Right atrium auricular region (tissue), 2 donors: Measurements from ENCODE around the gene DRC1. TPM values are rescaled to one million over a fixed set of nuclear protein-coding genes. Genes with fewer than 3 reads are reported as not detected.

Source experiments
- DNase-seq: peaks from one replicate; pipeline ENCODE4 v3.0.0-alpha.2; 2019; ENCODE audit warnings: low spot score
- H3K27ac ChIP-seq, 2 donors: fragments of 200-600 bp; sonication (generic); 1 replicate in 1 of 2; 2 replicates in 1 of 2; pipeline ENCODE4 v1.5.1; 2016 to 2019
- H3K27me3 ChIP-seq, 2 donors: fragments of 200-600 bp; sonication (generic); one replicate each; pipeline versions ENCODE4 v1.5.1 to v1.6.0; 2017 to 2019
- H3K36me3 ChIP-seq: fragments of 200-600 bp; sonication (generic); one replicate; pipeline ENCODE4 v1.5.1; 2016
- H3K4me1 ChIP-seq, 2 donors: fragments of 200-600 bp; sonication (generic); one replicate each; pipeline versions ENCODE4 v1.5.1 to v1.6.0; 2017 to 2019
- H3K4me3 ChIP-seq, 2 donors: fragments of 200-600 bp; sonication (generic); 1 replicate in 1 of 2; 2 replicates in 1 of 2; pipeline ENCODE4 v1.5.1; 2017 to 2019; ENCODE audit warnings: mild to moderate bottlenecking in 1 of 2, moderate library complexity in 1 of 2
- H3K9me3 ChIP-seq, 2 donors: fragments of 200-600 bp; sonication (generic); one replicate each; pipeline ENCODE4 v1.5.1; 2019
- CTCF ChIP-seq, 2 donors: fragments of 200-600 bp; sonication (generic); IDR thresholded peaks; one replicate each; pipeline ENCODE4 v1.5.1; 2019; ENCODE audit warnings: antibody characterized with exemption in 2 of 2
- total RNA-seq, 2 donors: library from RNA; depleted of rRNA; stranded (reverse); fragments of >200 nt; gene quantifications; one replicate each; pipeline ENCODE4 v1.1.0, GENCODE V29; 2016

DRC1 gene
- total RNA-seq, 2 donors from 2014 or later: not detected

- H3K9me3 ChIP-seq: no peaks in the 10 kb centered on the region
- H3K4me1 ChIP-seq: peaks cover 0 to 11% of the 10 kb centered on the region in 2 donors
- no peaks in the 10 kb centered on the region for H3K27me3 ChIP-seq
- H3K27ac ChIP-seq: no peak overlapping the region
- no peak overlapping the region for H3K4me3 ChIP-seq
- no peaks in the 10 kb centered on the region for H3K36me3 ChIP-seq
- no peak for DNase-seq
- no peak for TF ChIP-seq CTCF (IDR thresholded peaks at IDR 0.05)
Measured at GRCh38 chr2:26480566-26481423, 79.1 kb downstream of the DRC1 start.

GRCh38 chr2:26481706-26482105 lies 80.0 kb downstream of the DRC1 start:
- Histone ChIP-seq H3K4me1 (peaks cover 0 to 11% of the 10 kb centered on the region in 2 donors), H3K9me3 (no peaks in the 10 kb centered on the region), H3K4me3 (no peak overlapping the region), H3K27me3 (no peaks in the 10 kb centered on the region), H3K36me3 (no peaks in the 10 kb centered on the region), H3K27ac (no peak overlapping the region)
- no peak for DNase-seq
- TF ChIP-seq CTCF (IDR thresholded peaks at IDR 0.05): no peak

- H3K36me3 ChIP-seq: no peaks in the 10 kb centered on the region
- H3K4me3 ChIP-seq: no peak overlapping the region
- H3K27me3 ChIP-seq: no peaks in the 10 kb centered on the region
- H3K9me3 ChIP-seq: no peaks in the 10 kb centered on the region
- TF ChIP-seq CTCF (IDR thresholded peaks at IDR 0.05): no peak
- H3K4me1 ChIP-seq: peaks cover 0 to 11% of the 10 kb centered on the region in 2 donors
- DNase-seq: no peak
- no peak overlapping the region for H3K27ac ChIP-seq
Measured at GRCh38 chr2:26482211-26483026, 80.7 kb downstream of the DRC1 start.

GRCh38 chr2:26483027-26483326 lies 81.3 kb downstream of the DRC1 start:
- peaks cover 0 to 11% of the 10 kb centered on the region in 2 donors for H3K4me1 ChIP-seq
- H3K27ac ChIP-seq: no peak overlapping the region
- no peak overlapping the region for H3K4me3 ChIP-seq
- TF ChIP-seq CTCF (IDR thresholded peaks at IDR 0.05): no peak
- H3K36me3 ChIP-seq: no peaks in the 10 kb centered on the region
- H3K27me3 ChIP-seq: no peaks in the 10 kb centered on the region
- H3K9me3 ChIP-seq: no peaks in the 10 kb centered on the region
- DNase-seq: no peak

- Histone ChIP-seq H3K27me3 (no peaks in the 10 kb centered on the region), H3K4me3 (no peak overlapping the region), H3K4me1 (peaks cover 0 to 11% of the 10 kb centered on the region in 2 donors), H3K9me3 (no peaks in the 10 kb centered on the region), H3K27ac (no peak overlapping the region), H3K36me3 (no peaks in the 10 kb centered on the region)
- no peak for DNase-seq
- no peak for TF ChIP-seq CTCF (IDR thresholded peaks at IDR 0.05)
Measured at GRCh38 chr2:26483516-26483915, 81.8 kb downstream of the DRC1 start.
